ENCODE measurements around the gene CALHM2.

- no peak for TF ChIP-seq REST (IDR thresholded peaks at IDR 0.05; ENCODE audit: insufficient read depth in 1 of 2, low read depth in 2 of 2, low read length in 2 of 2)
- no peak for TF ChIP-seq TAF1 (IDR thresholded peaks at IDR 0.05; ENCODE audit: borderline replicate concordance, insufficient read depth, low read length)
- TF ChIP-seq POLR2AphosphoS5 (IDR thresholded peaks at IDR 0.05; ENCODE audit: low read depth, low read length) = no peak
- TF ChIP-seq FOXP2 (optimal IDR thresholded peaks at IDR 0.05; ENCODE audit: borderline replicate concordance, extremely low read depth, extremely low read length, insufficient read depth) = no peak
Measured at GRCh38 chr10:103452506-103453230, 498 bp upstream of the CALHM2 start.
